HG02938 (cell line): ENCODE data around the gene KLK8.

Experiments
- ATAC-seq: cut with Tn5 transposase; IDR thresholded peaks from one replicate; pipeline ENCODE4 v1.9.1; 2021; ENCODE audit warnings: mild to moderate bottlenecking, moderate library complexity; ENCODE audit not compliant: unreplicated experiment

KLK8 gene

GRCh38 chr19:51018745-51019543, 17.5 kb upstream of the KLK8 start:
- no peak for ATAC-seq

GRCh38 chr19:51016798-51017683, 15.6 kb upstream of the KLK8 start:
- no peak for ATAC-seq

GRCh38 chr19:51015691-51016267, 14.4 kb upstream of the KLK8 start:
- ATAC-seq = no peak

- no peak for ATAC-seq
Observed at GRCh38 chr19:51014242-51014641, 12.8 kb upstream of the KLK8 start.

- ATAC-seq = no peak
Observed at GRCh38 chr19:51012661-51013190, 11.3 kb upstream of the KLK8 start.

- no peak for ATAC-seq
Observed at GRCh38 chr19:51010066-51010795, 8.8 kb upstream of the KLK8 start.

GRCh38 chr19:51009061-51009891, 7.9 kb upstream of the KLK8 start:
- no peak for ATAC-seq

GRCh38 chr19:51007488-51007887, 6.1 kb upstream of the KLK8 start:
- ATAC-seq = no peak

- no peak for ATAC-seq
Observed at GRCh38 chr19:51006406-51006805, 5.0 kb upstream of the KLK8 start.

- ATAC-seq = no peak
Observed at GRCh38 chr19:51005248-51005647, 3.8 kb upstream of the KLK8 start.

- ATAC-seq = no peak
Observed at GRCh38 chr19:51003316-51003715, 1.9 kb upstream of the KLK8 start.

- ATAC-seq = no peak
Observed at GRCh38 chr19:51002542-51003311, 1.3 kb upstream of the KLK8 start.

- ATAC-seq = no peak
Observed at GRCh38 chr19:51002089-51002532, 707 bp upstream of the KLK8 start.

GRCh38 chr19:51000981-51001380, 423 bp downstream of the KLK8 start:
- no peak for ATAC-seq

- no peak for ATAC-seq
Observed at GRCh38 chr19:51000426-51000825, 978 bp downstream of the KLK8 start.

GRCh38 chr19:50998686-50999085, 2.7 kb downstream of the KLK8 start:
- no peak for ATAC-seq

- no peak for ATAC-seq
Observed at GRCh38 chr19:50998061-50998460, 3.3 kb downstream of the KLK8 start.

GRCh38 chr19:50994129-50994528, 7.3 kb downstream of the KLK8 start:
- ATAC-seq = no peak

- no peak for ATAC-seq
Observed at GRCh38 chr19:50992666-50993035, 8.8 kb downstream of the KLK8 start.
